UCSD-AML1 (cell line): ENCODE results near the gene SIRT6.
"Not testable (repeated sequence)": the region's sequence is repeated elsewhere in the genome, so short reads cannot be mapped to it uniquely, and the experiment has no call there.

Experiments
- DNase-seq: peaks from one replicate; lab custom pipeline; 2025; ENCODE audit not compliant: unreplicated experiment; lab: John Stamatoyannopoulos, UW

Gene SIRT6

GRCh38 chr19:4200940-4201542 is 18.7 kb upstream of the SIRT6 start:
- DNase-seq, result no peak

- DNase-seq, result no peak
Observed at GRCh38 chr19:4199699-4200293, 17.4 kb upstream of the SIRT6 start.

- DNase-seq, result no peak
Observed at GRCh38 chr19:4198467-4199126, 16.2 kb upstream of the SIRT6 start.

- DNase-seq, result no peak
Observed at GRCh38 chr19:4197625-4198466, 15.5 kb upstream of the SIRT6 start.

GRCh38 chr19:4197228-4197624 is 14.9 kb upstream of the SIRT6 start:
- no peak for DNase-seq

GRCh38 chr19:4196587-4197148 is 14.3 kb upstream of the SIRT6 start:
- DNase-seq, result no peak

- DNase-seq, result no peak
Observed at GRCh38 chr19:4196009-4196408, 13.6 kb upstream of the SIRT6 start.

- DNase-seq, result no peak
Observed at GRCh38 chr19:4194353-4194752, 12.0 kb upstream of the SIRT6 start.

- DNase-seq, result not testable (repeated sequence)
Observed at GRCh38 chr19:4192537-4192936, 10.2 kb upstream of the SIRT6 start.

- DNase-seq, result no peak
Observed at GRCh38 chr19:4189641-4190040, 7.3 kb upstream of the SIRT6 start.

- DNase-seq, result no peak
Observed at GRCh38 chr19:4187313-4188122, 5.2 kb upstream of the SIRT6 start.

GRCh38 chr19:4186087-4186993 is 4.0 kb upstream of the SIRT6 start:
- DNase-seq, result peak; percentile 73

- DNase-seq, result no peak
Observed at GRCh38 chr19:4185413-4186086, 3.2 kb upstream of the SIRT6 start.

- no peak for DNase-seq
Observed at GRCh38 chr19:4184718-4185352, 2.5 kb upstream of the SIRT6 start.

- no peak for DNase-seq
Observed at GRCh38 chr19:4183967-4184717, 1.8 kb upstream of the SIRT6 start.

GRCh38 chr19:4181053-4181508 is 1.3 kb downstream of the SIRT6 start:
- DNase-seq, result no peak

GRCh38 chr19:4178990-4179389 is 3.4 kb downstream of the SIRT6 start:
- DNase-seq, result no peak

GRCh38 chr19:4177146-4177545 is 5.2 kb downstream of the SIRT6 start:
- no peak for DNase-seq
